ENCODE data around the gene NUP50.

NUP50 gene

GRCh38 chr22:45131749-45132148, 32.0 kb upstream of the NUP50 start:
- Histone ChIP-seq H3K79me2 (ENCODE audit: low read length) (no peaks in the 10 kb centered on the region), H4K20me1 (ENCODE audit: insufficient read depth, low read length) (no peaks in the 10 kb centered on the region), H3K4me1 (ENCODE audit: low read length) (peaks cover 8% of the 10 kb centered on the region), H2AFZ (ENCODE audit: low read depth, low read length) (no peak overlapping the region), H3K9me3 (ENCODE audit: insufficient read depth, low read length) (peaks cover 10% of the 10 kb centered on the region; the same call in 1 of the 2 replicates), H3K27me3 (ENCODE audit: low read depth, low read length) (no peaks in the 10 kb centered on the region), H3K4me2 (ENCODE audit: low read length) (no peak overlapping the region), H3K4me3 (ENCODE audit: low read length) (no peak overlapping the region), H3K36me3 (replicated peaks; ENCODE audit: low read depth, low read length) (peaks cover 19% of the 10 kb centered on the region), H3K27ac (ENCODE audit: low read length) (no peak overlapping the region), H3K9ac (ENCODE audit: low read length) (no peak overlapping the region)
- no peak for TF ChIP-seq EZH2phosphoT487 (IDR thresholded peaks at IDR 0.05; ENCODE audit: low read depth)
- no peak for TF ChIP-seq CTCF (IDR thresholded peaks at IDR 0.05; ENCODE audit: low read depth, low read length)

DNA sequence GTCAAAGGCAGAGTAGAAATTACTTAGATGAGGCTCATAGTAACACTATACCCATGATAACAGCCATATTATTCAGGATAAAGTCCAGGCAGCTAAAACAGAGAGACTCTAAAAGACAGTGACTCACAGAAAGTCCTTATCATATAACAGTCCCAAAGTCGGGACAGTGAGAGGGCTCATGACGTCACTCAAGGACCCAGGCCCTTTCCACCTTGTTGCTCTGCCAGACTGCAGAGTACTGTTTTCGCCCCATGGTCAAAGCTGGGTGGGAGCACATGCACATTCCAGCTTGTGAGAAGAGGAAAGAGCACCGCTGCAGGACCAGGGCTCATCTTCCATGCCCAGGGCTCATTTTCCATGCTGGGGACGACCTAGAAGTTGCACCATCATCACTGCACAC, 29.4 kb upstream of the NUP50 start:
- Histone ChIP-seq H3K9me3 (ENCODE audit: insufficient read depth, low read length) (peaks cover 10% of the 10 kb centered on the region; the same call in 1 of the 2 replicates), H3K4me3 (ENCODE audit: low read length) (no peak overlapping the region), H3K27ac (ENCODE audit: low read length) (no peak overlapping the region)

GRCh38 chr22:45136594-45136993, 27.1 kb upstream of the NUP50 start:
- no peaks in the 10 kb centered on the region for H3K27me3 ChIP-seq (ENCODE audit: low read depth, low read length)
- no peak overlapping the region for H3K27ac ChIP-seq (ENCODE audit: low read length)
- peaks cover 10% of the 10 kb centered on the region; the same call in 1 of the 2 replicates for H3K9me3 ChIP-seq (ENCODE audit: insufficient read depth, low read length)
- no peaks in the 10 kb centered on the region for H4K20me1 ChIP-seq (ENCODE audit: insufficient read depth, low read length)
- H3K4me1 ChIP-seq (ENCODE audit: low read length), result peaks cover 5% of the 10 kb centered on the region
- no peak overlapping the region for H3K4me3 ChIP-seq (ENCODE audit: low read length)
- no peak overlapping the region for H3K4me2 ChIP-seq (ENCODE audit: low read length)
- no peaks in the 10 kb centered on the region for H3K79me2 ChIP-seq (ENCODE audit: low read length)
- TF ChIP-seq CTCF (IDR thresholded peaks at IDR 0.05; ENCODE audit: low read depth, low read length) (no peak), EZH2phosphoT487 (IDR thresholded peaks at IDR 0.05; ENCODE audit: low read depth) (no peak)
- no peak overlapping the region for H2AFZ ChIP-seq (ENCODE audit: low read depth, low read length)
- peaks cover 19% of the 10 kb centered on the region for H3K36me3 ChIP-seq (replicated peaks; ENCODE audit: low read depth, low read length)
- no peak overlapping the region for H3K9ac ChIP-seq (ENCODE audit: low read length)

More for the DNA sequence above, 29.4 kb upstream of the NUP50 start:
- no peak overlapping the region for H2AFZ ChIP-seq (ENCODE audit: low read depth, low read length)
- no peak for TF ChIP-seq CTCF (IDR thresholded peaks at IDR 0.05; ENCODE audit: low read depth, low read length)
- no peak for TF ChIP-seq EZH2phosphoT487 (IDR thresholded peaks at IDR 0.05; ENCODE audit: low read depth)
- H3K4me2 ChIP-seq (ENCODE audit: low read length), result no peak overlapping the region
- H3K36me3 ChIP-seq (replicated peaks; ENCODE audit: low read depth, low read length), result peaks cover 19% of the 10 kb centered on the region
- H3K9ac ChIP-seq (ENCODE audit: low read length), result no peak overlapping the region
- peaks cover 8% of the 10 kb centered on the region for H3K4me1 ChIP-seq (ENCODE audit: low read length)
- no peaks in the 10 kb centered on the region for H3K27me3 ChIP-seq (ENCODE audit: low read depth, low read length)
- no peaks in the 10 kb centered on the region for H3K79me2 ChIP-seq (ENCODE audit: low read length)
- no peaks in the 10 kb centered on the region for H4K20me1 ChIP-seq (ENCODE audit: insufficient read depth, low read length)

DNA sequence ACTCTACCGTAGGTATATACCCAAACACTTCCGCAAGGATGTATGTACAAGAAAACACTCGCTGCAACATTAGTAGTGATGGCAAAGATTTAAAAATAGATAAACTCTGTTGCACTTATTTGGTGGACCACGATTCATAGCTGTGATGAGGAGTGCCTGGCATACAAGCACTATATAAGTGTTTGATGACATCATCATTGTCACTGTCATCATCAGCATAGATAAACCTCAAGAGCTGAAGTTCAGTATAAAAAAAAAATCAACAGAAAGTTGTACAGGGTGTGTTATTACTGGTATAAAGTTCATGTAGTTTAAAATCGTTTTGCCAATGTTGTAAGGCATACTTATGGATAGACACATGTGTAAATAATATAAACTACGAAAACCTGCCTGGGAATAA, 24.0 kb upstream of the NUP50 start:
- TF ChIP-seq EZH2phosphoT487 (IDR thresholded peaks at IDR 0.05; ENCODE audit: low read depth) (no peak), CTCF (IDR thresholded peaks at IDR 0.05; ENCODE audit: low read depth, low read length) (no peak)
- Histone ChIP-seq H3K4me2 (ENCODE audit: low read length) (no peak overlapping the region), H2AFZ (ENCODE audit: low read depth, low read length) (no peak overlapping the region), H3K4me1 (ENCODE audit: low read length) (no peaks in the 10 kb centered on the region), H3K79me2 (ENCODE audit: low read length) (no peaks in the 10 kb centered on the region), H3K9me3 (ENCODE audit: insufficient read depth, low read length) (peaks cover 3% of the 10 kb centered on the region; the same call in 1 of the 2 replicates), H3K27me3 (ENCODE audit: low read depth, low read length) (no peaks in the 10 kb centered on the region), H3K9ac (ENCODE audit: low read length) (no peak overlapping the region), H4K20me1 (ENCODE audit: insufficient read depth, low read length) (no peaks in the 10 kb centered on the region), H3K4me3 (ENCODE audit: low read length) (no peak overlapping the region), H3K27ac (ENCODE audit: low read length) (no peak overlapping the region), H3K36me3 (replicated peaks; ENCODE audit: low read depth, low read length) (peaks cover 8% of the 10 kb centered on the region)
